ENCODE measurements around the gene SH3GL1.

DNA sequence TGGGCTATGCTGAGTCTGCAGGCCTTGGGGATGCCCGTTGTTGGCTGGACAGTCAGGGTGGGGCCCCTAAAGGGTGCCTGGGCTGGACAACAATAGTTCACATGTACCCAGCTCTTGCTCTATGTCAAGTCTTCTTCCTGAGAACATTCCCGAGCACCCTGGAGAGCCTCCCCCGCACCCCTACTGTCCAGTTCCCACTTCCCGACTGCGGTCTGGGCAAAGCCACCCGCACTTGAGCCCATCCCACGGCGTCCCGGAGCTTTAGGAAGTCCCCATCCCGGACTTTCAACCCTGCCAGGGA, 58.1 kb downstream of the SH3GL1 start:
- TF ChIP-seq, protein P1, sequence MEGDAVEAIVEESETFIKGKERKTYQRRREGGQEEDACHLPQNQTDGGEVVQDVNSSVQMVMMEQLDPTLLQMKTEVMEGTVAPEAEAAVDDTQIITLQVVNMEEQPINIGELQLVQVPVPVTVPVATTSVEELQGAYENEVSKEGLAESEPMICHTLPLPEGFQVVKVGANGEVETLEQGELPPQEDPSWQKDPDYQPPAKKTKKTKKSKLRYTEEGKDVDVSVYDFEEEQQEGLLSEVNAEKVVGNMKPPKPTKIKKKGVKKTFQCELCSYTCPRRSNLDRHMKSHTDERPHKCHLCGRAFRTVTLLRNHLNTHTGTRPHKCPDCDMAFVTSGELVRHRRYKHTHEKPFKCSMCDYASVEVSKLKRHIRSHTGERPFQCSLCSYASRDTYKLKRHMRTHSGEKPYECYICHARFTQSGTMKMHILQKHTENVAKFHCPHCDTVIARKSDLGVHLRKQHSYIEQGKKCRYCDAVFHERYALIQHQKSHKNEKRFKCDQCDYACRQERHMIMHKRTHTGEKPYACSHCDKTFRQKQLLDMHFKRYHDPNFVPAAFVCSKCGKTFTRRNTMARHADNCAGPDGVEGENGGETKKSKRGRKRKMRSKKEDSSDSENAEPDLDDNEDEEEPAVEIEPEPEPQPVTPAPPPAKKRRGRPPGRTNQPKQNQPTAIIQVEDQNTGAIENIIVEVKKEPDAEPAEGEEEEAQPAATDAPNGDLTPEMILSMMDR (conservative IDR thresholded peaks at IDR 0.05; ENCODE audit: low read depth, low read length) = no peak
- TF ChIP-seq EZH2phosphoT487 (IDR thresholded peaks at IDR 0.05; ENCODE audit: borderline replicate concordance, low read length) = no peak
- no peak for TF ChIP-seq EZH2 (IDR thresholded peaks at IDR 0.05; ENCODE audit: low read length, unreplicated experiment)
